Testis (tissue), 3 donors: ENCODE measurements around the gene ALDH3B2. TPM values are rescaled to one million over a fixed set of nuclear protein-coding genes. Genes with fewer than 3 reads are reported as not detected.

Experiments
- DNase-seq: peaks from one replicate; pipeline ENCODE4 v3.0.0-alpha.2; 2019
- H3K27ac ChIP-seq, 2 donors: fragments of 200-600 bp; sonication (generic); one replicate each; pipeline ENCODE4 v1.5.1; 2019
- H3K27me3 ChIP-seq: fragments of 200-600 bp; sonication (generic); one replicate; pipeline ENCODE4 v1.5.1; 2019
- H3K36me3 ChIP-seq: fragments of 200-600 bp; sonication (generic); one replicate; pipeline ENCODE4 v1.5.1; 2017; ENCODE audit warnings: low read depth; ENCODE audit errors: missing control alignments
- H3K4me1 ChIP-seq: fragments of 200-600 bp; sonication (generic); one replicate; pipeline ENCODE4 v1.5.1; 2019
- H3K4me3 ChIP-seq, 2 donors: fragments of 200-600 bp; sonication (generic); one replicate each; pipeline ENCODE4 v1.5.1; 2017 to 2019
- H3K9me3 ChIP-seq: fragments of 200-600 bp; sonication (generic); one replicate; pipeline ENCODE4 v1.5.1; 2017
- POLR2A ChIP-seq: fragments of 450-650 bp; IDR thresholded peaks from one replicate; pipeline ENCODE4 v1.6.1; 2017; ENCODE audit warnings: antibody characterized with exemption, mild to moderate bottlenecking, moderate library complexity
- WGBS, 2 donors: methylation state at CpG; one replicate each; pipeline ENCODE4 v1.1.5; 2018; 5-methylcytosine and 5-hydroxymethylcytosine counted together
- intact Hi-C: fragments of 100-400 bp; cut with DNase I; formaldehyde crosslinking; loops from one replicate; pipeline ENCODE4 v1.15.1; 2023; ENCODE audit warnings: low total_unique reads
- polyA plus RNA-seq: library from polyadenylated mRNA; stranded (reverse); fragments of 350-450 nt; fragmentation: Illumina TruSeq; extraction: RNeasy Lipid Tissue Mini Kit (QIAGEN cat#74804); gene quantifications from one replicate; pipeline ENCODE4 v1.2.3, GENCODE V29; 2014; ENCODE audit warnings: low read depth, low replicate concordance; ENCODE audit not compliant: insufficient read depth
- total RNA-seq, 2 donors: library from RNA; depleted of rRNA; stranded (reverse); fragments of >200 nt; gene quantifications; one replicate each; pipeline ENCODE4 v1.2.3, GENCODE V29; 2016
- TF ChIP-seq, protein P1 (sequence below), 3 experiments: fragments of 450-650 bp in 2 of 3; fragments of 200-600 bp in 1 of 3; sonication (generic) in 1 of 3; IDR thresholded peaks; one replicate each; pipeline ENCODE4 v1.5.1; 2016 to 2019; ENCODE audit warnings: antibody characterized with exemption in 3 of 3, mild to moderate bottlenecking in 2 of 3, moderate library complexity in 1 of 3

Gene ALDH3B2
- total and polyA plus RNA-seq, 3 donors from 2014 or later, result 0.19 TPM; not detected in 2

DNA sequence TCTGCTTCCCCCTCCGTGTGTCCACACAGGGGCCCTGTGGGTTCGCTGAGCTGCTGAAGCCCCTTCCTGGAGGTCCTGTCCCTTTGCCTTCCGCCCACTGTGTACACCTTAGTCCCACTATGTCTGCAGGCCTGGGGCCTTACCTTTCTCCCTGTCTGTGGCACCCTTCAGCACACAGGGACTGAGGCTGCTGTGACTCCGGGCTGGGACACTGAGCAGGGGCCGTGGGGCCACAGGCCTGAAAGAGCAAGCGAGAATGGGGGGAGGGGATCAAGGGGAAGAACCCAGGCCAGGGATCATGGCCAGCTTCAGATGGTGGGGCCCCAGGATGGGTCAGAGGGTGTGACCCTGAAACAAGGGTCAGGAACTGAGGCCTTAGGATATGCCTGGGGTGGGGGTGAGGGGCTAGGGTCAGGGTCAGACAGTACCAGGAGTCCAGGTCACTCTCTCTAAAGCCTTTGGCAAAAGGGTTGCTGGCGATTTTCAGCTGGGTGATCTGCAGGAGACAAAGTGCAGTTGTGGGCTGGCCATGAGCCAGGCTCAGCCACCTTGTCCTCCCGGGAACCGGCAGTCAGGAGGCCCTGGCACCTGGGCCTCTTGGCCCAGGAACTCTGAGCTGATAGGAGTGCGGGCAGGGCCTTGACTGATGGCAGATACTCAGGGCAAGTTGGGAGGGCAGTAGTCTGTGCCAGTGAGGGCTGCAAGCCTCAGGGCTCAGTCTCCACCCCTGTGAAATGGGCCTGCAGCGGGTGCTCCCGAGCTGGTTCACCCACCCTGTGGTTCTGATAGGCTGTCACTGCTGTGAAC, 42.0 kb downstream of the ALDH3B2 start:
- Histone ChIP-seq H3K4me3 (no peak overlapping the region), H3K9me3 (no peaks in the 10 kb centered on the region), H3K27ac (no peak overlapping the region), H3K27me3 (no peaks in the 10 kb centered on the region), H3K4me1 (peaks cover 5% of the 10 kb centered on the region), H3K36me3 (no peaks in the 10 kb centered on the region)
- DNase-seq, result no peak
- TF ChIP-seq, protein P1, sequence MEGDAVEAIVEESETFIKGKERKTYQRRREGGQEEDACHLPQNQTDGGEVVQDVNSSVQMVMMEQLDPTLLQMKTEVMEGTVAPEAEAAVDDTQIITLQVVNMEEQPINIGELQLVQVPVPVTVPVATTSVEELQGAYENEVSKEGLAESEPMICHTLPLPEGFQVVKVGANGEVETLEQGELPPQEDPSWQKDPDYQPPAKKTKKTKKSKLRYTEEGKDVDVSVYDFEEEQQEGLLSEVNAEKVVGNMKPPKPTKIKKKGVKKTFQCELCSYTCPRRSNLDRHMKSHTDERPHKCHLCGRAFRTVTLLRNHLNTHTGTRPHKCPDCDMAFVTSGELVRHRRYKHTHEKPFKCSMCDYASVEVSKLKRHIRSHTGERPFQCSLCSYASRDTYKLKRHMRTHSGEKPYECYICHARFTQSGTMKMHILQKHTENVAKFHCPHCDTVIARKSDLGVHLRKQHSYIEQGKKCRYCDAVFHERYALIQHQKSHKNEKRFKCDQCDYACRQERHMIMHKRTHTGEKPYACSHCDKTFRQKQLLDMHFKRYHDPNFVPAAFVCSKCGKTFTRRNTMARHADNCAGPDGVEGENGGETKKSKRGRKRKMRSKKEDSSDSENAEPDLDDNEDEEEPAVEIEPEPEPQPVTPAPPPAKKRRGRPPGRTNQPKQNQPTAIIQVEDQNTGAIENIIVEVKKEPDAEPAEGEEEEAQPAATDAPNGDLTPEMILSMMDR (IDR thresholded peaks at IDR 0.05), result no peak
- no peak for TF ChIP-seq POLR2A
- 81 to 85% methylated on average over 9 to 12 of the region's 12 CpGs for WGBS, 2 donors
- intact Hi-C loops, result no loop called here

GRCh38 chr11:67631853-67632174, 42.6 kb downstream of the ALDH3B2 start:
- Histone ChIP-seq H3K36me3 (no peaks in the 10 kb centered on the region), H3K27me3 (no peaks in the 10 kb centered on the region), H3K4me3 (no peak overlapping the region), H3K9me3 (no peaks in the 10 kb centered on the region), H3K27ac (no peak overlapping the region), H3K4me1 (peaks cover 5% of the 10 kb centered on the region)
- intact Hi-C loops, result no loop called here
- 88 to 95% methylated on average over 2 of the region's 2 CpGs for WGBS, 2 donors
- TF ChIP-seq, protein P1 (IDR thresholded peaks at IDR 0.05), result no peak
- TF ChIP-seq POLR2A, result no peak
- DNase-seq, result no peak

- no peak for TF ChIP-seq POLR2A
- TF ChIP-seq, protein P1 (IDR thresholded peaks at IDR 0.05), result no peak
- H3K27me3 ChIP-seq, result no peaks in the 10 kb centered on the region
- peaks cover 5% of the 10 kb centered on the region for H3K4me1 ChIP-seq
- no peak overlapping the region for H3K27ac ChIP-seq
- intact Hi-C loops, result no loop called here
- WGBS, 2 donors, result 17 to 75% methylated on average over 2 to 7 of the region's 7 CpGs
- no peak overlapping the region for H3K4me3 ChIP-seq
- H3K9me3 ChIP-seq, result no peaks in the 10 kb centered on the region
- no peaks in the 10 kb centered on the region for H3K36me3 ChIP-seq
- no peak for DNase-seq
These were observed 43.0 kb downstream of the ALDH3B2 start for GRCh38 chr11:67631411-67631810.

DNA sequence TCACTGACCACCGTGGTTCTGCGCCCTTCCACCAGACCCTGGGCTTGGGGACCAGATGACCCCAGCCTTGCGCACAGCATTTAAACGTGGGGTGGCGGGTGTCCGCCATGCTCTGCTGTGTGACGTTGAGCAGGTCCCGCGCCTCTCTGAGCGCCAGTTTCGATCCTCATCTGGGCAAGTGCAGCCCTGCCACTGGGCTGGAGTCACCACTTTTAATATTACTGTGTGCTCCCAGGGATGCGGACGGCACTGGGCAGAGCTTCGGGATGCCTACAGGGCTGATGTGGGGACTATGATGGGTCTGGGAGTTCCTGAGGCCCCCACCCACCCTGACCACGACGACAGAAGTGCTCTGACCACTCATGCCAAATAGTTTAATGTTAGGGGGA, 43.5 kb downstream of the ALDH3B2 start:
- TF ChIP-seq POLR2A, result no peak
- TF ChIP-seq, protein P1 (IDR thresholded peaks at IDR 0.05), result no peak
- intact Hi-C loops, result no loop called here
- Histone ChIP-seq H3K27ac (peak overlapping the region; percentile 91 to 94), H3K9me3 (no peaks in the 10 kb centered on the region), H3K27me3 (no peaks in the 10 kb centered on the region), H3K4me3 (peak overlapping the region; percentile 70 to 72), H3K36me3 (no peaks in the 10 kb centered on the region), H3K4me1 (peaks cover 5% of the 10 kb centered on the region)
- 37 to 43% methylated on average over 14 to 16 of the region's 16 CpGs for WGBS, 2 donors
- DNase-seq, result no peak
